ENCODE results near the gene AHDC1.

Gene AHDC1

DNA sequence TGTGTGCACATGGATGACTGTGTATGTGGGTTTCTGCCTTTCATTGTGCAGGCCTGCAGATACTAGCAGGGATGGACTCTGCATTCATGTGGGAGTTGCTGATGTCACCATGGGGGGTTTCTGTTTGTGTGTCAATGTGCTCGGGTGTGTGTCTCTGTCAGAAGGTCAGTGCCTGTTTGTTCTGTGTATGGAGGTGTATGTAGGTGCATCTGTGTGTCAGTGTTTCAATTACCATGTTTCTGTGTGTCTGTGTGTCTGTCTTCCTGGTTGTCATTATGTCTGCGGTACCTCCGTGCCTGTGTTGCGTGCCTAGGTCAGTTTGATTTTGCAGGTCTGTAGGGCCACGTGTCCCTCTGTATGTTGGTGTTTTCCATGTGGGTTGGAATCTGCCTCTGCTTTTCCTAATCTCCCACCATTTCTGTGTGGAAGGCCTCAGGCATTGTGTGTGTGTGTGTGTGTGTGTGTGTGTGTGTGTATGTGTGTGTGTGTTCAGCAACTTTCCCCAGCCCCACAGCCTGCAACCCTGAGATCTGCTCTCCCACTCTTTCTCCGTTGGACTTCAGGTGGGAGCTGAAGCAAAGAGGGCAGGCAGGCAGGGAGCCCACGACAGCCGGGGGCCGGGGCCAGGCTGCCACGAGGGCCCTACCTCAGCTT, 77.2 kb downstream of the AHDC1 start:
- Histone ChIP-seq H3K9ac (peak overlapping the region; percentile 82), H3K4me2 (peak overlapping the region; percentile 99), H3K4me3 (peak overlapping the region; percentile 68), H3K9me3 (no peaks in the 10 kb centered on the region), H3K27me3 (no peaks in the 10 kb centered on the region), H3K27ac (peak overlapping the region; percentile 96), H3K4me1 (peaks cover 98% of the 10 kb centered on the region), H4K20me1 (no peaks in the 10 kb centered on the region), H3K36me3 (no peaks in the 10 kb centered on the region)
- no peak for TF ChIP-seq Cebpa-rat (IDR thresholded peaks at IDR 0.05)

DNA sequence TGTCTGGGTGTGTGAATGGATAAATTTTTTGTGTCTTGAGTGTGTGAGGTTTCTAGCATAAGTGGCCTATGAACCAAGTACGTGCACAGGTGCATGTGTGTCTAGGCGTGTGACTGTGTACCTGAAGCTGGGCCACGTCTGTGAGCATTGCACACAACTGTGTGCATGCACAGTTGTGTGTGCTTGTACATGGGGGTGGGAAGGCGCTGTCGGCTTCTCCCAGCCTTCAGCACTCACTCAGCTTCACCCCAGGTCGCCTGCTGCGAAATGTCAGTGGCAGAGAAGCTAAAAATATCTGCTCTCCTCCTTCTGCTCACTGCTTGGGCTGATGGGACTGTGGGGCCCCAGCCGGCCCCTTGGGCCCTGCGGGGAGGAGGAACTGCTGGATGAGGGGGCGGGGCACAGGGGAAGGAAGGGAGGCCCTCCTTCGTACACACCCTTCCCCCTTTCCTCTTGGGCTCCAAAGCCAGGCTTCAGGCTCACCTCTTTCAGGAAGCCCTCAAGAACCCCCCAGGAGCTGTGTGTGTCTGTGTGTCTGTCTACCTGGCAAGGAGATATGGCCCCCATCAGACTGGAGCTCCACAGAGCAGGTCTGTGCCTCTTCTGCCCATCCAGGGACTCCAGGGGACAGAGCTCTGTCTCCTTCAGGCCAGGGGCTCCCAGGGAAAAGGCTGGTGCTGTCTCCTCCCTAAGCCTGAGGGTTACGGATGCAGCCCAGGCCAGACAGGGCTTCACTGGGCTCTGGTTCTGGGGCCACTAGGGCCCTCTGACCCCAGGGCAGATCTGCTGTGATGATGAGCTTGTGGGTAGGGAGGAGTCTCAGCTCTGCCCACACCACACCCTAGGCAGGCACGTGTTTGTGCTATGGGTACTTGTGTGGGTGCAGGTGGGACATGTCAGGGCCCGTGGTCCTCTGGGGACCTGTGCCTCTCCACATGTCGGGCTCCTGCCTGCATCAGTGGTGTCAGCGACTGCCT, 78.4 kb downstream of the AHDC1 start:
- Histone ChIP-seq H3K4me3 (peak overlapping the region; percentile 68), H3K4me1 (peaks cover 98% of the 10 kb centered on the region), H3K4me2 (peak overlapping the region; percentile 99)

DNA sequence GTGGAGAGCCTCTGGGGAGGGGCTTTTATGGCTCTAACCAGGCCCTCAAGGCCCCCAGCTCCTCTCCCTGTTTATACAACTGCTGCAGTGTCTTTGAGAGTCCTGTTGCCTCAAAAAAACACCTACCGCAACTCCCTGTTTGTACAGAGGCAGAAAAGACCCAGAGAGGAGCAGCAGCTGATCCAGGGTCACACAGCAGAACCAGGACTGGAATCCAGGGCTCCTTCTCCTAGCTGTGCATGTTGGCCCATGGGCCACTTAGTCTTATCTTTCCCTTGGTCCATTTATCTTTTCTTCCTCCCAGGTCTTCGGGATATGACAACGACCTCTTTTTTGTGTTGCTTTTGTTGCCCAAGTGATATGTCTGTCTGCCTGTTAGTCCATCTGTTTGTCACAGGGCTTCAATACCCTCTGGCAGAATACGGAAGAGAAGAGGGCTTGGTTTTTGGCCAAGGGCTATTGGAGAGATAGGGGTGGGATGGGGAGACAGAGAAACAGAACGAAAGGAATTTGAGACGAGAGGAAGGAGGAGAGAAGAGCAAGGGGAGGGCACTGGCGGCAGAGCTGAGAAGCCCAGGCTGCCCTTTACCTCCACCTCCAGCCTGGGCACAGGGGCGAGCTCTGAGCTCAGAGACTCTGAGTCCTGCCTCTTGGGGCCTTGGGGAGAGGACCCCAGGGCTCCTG, 80.5 kb downstream of the AHDC1 start:
- H3K27ac ChIP-seq: peak overlapping the region; percentile 96
- H3K4me2 ChIP-seq: peak overlapping the region; percentile 99
- H4K20me1 ChIP-seq: no peaks in the 10 kb centered on the region
- H3K27me3 ChIP-seq: no peaks in the 10 kb centered on the region
- H3K9ac ChIP-seq: peak overlapping the region; percentile 82; the same call in 1 of the 2 replicates
- no peak for TF ChIP-seq Cebpa-rat (IDR thresholded peaks at IDR 0.05)
- no peaks in the 10 kb centered on the region for H3K36me3 ChIP-seq
- peaks cover 91% of the 10 kb centered on the region for H3K4me1 ChIP-seq
- peak overlapping the region; percentile 48; the same call in 1 of the 2 replicates for H3K4me3 ChIP-seq
- no peaks in the 10 kb centered on the region for H3K9me3 ChIP-seq

More for the DNA sequence above, 78.4 kb downstream of the AHDC1 start:
- H4K20me1 ChIP-seq: no peaks in the 10 kb centered on the region
- no peaks in the 10 kb centered on the region for H3K9me3 ChIP-seq
- TF ChIP-seq Cebpa-rat (IDR thresholded peaks at IDR 0.05): no peak
- no peaks in the 10 kb centered on the region for H3K36me3 ChIP-seq
- no peaks in the 10 kb centered on the region for H3K27me3 ChIP-seq
- H3K27ac ChIP-seq: peak overlapping the region; percentile 96
- peak overlapping the region; percentile 82 for H3K9ac ChIP-seq

DNA sequence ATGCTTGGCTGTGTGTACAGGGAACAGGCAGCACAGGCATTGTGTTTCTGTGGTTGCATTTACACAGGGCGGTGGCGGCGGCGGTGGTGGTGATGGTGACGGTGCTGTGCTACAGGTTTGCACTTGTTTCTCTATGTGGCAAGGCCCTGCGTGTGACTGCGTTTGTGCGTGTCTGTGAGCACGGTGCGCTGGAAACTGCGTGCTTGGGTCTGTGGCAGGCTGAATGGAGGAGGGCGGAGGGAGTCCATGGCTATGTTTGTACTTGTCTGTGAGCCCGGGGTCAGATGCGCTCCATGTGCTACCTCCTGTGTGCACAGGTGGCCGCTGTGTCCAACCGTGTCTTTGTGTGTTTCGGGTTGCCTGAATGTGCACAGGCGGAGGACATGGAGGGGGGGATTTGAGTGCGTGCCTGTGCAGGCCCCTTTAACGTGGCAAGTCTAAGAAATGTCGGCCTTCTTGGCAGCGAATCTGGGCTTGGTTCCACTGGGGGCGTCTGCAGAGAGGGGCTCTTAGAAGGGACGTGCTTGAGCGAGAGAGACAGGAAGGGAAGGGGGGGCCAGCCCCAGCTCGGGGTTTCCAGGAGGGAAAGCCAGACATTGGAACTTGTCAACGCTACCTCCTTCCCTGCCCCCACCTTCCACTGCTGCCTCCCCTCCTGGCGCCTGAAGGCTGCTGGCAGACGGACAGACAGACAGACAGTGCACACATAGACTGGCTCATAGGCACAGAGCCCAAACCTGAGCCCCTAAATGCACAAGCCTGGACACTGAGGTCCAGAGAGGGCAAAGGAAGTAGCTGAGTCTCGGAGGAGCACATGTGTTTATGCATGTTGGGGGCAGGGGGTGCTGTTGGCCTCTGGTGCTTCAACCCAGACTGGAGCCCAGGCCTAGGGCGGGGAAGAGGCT, 81.3 kb downstream of the AHDC1 start:
- H3K27ac ChIP-seq: peak overlapping the region; percentile 96
- peak overlapping the region; percentile 48 for H3K4me3 ChIP-seq
- no peak for TF ChIP-seq Cebpa-rat (IDR thresholded peaks at IDR 0.05)
- no peaks in the 10 kb centered on the region for H3K36me3 ChIP-seq
- H3K9me3 ChIP-seq: no peaks in the 10 kb centered on the region
- peaks cover 83% of the 10 kb centered on the region for H3K4me1 ChIP-seq
- no peaks in the 10 kb centered on the region for H3K27me3 ChIP-seq
- no peaks in the 10 kb centered on the region for H4K20me1 ChIP-seq
- peak overlapping the region; percentile 99 for H3K4me2 ChIP-seq
- H3K9ac ChIP-seq: peak overlapping the region; percentile 82

DNA sequence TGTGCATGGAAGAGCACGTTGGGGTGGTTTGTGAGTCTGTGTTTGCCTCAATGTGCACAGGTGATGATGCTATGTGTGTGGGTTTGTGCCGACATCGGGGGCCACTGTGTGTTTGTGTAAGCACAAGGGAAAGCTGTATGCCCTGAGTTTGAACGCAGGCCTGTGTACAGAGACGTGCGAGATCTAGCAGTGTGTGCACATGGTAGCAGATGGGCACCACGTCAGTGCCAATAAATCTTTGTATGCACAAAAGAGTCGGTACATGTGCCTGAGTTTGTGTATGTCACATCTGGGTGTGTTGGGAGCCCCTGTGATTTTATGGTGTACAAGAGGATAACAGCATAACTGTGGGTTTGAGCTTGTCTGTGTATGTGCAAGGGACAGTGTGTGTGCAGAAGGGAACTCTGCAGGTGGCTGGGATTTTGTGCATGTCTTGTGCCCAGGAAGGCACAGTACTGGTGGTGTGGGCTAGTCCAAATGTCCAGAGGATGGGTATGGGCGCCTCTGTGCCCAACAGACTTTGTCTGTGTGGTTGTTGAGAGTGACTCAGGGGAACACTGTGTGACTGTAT, 82.0 kb downstream of the AHDC1 start:
- Histone ChIP-seq H3K36me3 (no peaks in the 10 kb centered on the region), H4K20me1 (no peaks in the 10 kb centered on the region), H3K9ac (peak overlapping the region; percentile 82), H3K4me2 (peak overlapping the region; percentile 99), H3K4me3 (peak overlapping the region; percentile 50; the same call in 1 of the 2 replicates), H3K27me3 (no peaks in the 10 kb centered on the region), H3K4me1 (peaks cover 75% of the 10 kb centered on the region), H3K9me3 (no peaks in the 10 kb centered on the region), H3K27ac (peak overlapping the region; percentile 96)
- TF ChIP-seq Cebpa-rat (IDR thresholded peaks at IDR 0.05): no peak

DNA sequence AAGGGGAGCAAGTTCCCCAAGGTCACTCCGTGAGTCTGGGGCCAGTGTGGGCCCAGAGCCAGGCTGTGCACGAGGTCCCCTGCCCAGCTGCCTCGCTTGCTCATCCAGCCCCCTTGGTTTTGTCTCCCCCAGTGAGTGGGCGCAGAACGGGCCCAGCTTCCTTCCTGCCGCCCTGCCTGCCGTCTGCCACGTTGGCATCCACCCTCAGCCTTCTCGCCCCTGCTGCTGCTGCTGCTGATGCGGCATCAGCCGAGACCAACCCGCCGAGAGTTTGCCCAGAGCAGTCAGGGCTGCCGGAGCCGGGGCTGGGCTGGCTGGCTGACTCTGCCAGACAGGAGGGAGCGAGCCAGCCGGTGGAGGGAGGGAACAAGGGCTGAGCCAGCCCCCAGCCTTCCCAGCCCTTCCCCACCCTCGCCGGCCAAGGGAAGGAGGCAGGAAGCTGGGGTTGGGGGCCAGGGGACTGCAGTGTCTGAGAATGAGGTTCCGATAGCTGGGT, 82.6 kb downstream of the AHDC1 start:
- H3K9me3 ChIP-seq: no peaks in the 10 kb centered on the region
- no peaks in the 10 kb centered on the region for H4K20me1 ChIP-seq
- H3K27ac ChIP-seq: peak overlapping the region; percentile 96
- no peaks in the 10 kb centered on the region for H3K27me3 ChIP-seq
- TF ChIP-seq Cebpa-rat (IDR thresholded peaks at IDR 0.05): no peak
- H3K36me3 ChIP-seq: no peaks in the 10 kb centered on the region
- H3K4me1 ChIP-seq: peaks cover 70% of the 10 kb centered on the region
- peak overlapping the region; percentile 99 for H3K4me2 ChIP-seq
- H3K4me3 ChIP-seq: peak overlapping the region; percentile 50
- peak overlapping the region; percentile 82 for H3K9ac ChIP-seq

DNA sequence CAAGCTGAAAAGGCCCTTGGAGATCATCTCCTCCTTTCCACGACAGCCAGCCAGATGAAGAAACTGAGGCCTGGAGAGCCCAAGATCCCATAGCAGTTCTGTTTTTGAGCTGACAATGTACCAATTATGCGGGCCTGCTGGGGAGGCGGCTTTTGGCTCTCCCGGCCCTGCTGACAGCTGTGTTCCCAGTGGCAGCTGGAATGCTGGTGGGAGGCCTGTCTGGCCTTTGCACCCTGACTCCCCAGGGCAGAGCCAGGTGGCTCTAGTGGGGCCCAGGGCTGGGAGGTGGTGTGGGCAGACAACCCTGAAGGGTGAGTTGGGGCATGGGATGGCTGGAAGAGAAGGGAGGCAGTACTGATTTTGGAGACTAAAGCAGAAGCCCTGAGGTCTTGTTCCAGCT, 83.3 kb downstream of the AHDC1 start:
- Histone ChIP-seq H3K27me3 (no peaks in the 10 kb centered on the region), H3K27ac (peak overlapping the region; percentile 96), H3K4me2 (peak overlapping the region; percentile 99), H3K36me3 (no peaks in the 10 kb centered on the region), H3K4me3 (no peak overlapping the region), H3K9ac (peak overlapping the region; percentile 82; the same call in 1 of the 2 replicates), H3K9me3 (no peaks in the 10 kb centered on the region), H3K4me1 (peaks cover 62% of the 10 kb centered on the region), H4K20me1 (no peaks in the 10 kb centered on the region)
- TF ChIP-seq Cebpa-rat (IDR thresholded peaks at IDR 0.05): no peak
